NCI-H1048 (cell line): ENCODE results near the gene REPS2.

ENCODE experiments used
- DNase-seq: peaks from one replicate; lab custom pipeline; 2025; lab: John Stamatoyannopoulos, UW

REPS2 gene

GRCh38 chrX:17036171-17036961, 89.9 kb downstream of the REPS2 start:
- DNase-seq, result no peak

GRCh38 chrX:17038277-17038676, 91.8 kb downstream of the REPS2 start:
- no peak for DNase-seq

- no peak for DNase-seq
Measured at GRCh38 chrX:17038681-17039161, 92.3 kb downstream of the REPS2 start.

GRCh38 chrX:17039826-17040225, 93.4 kb downstream of the REPS2 start:
- DNase-seq, result no peak

- no peak for DNase-seq
Measured at GRCh38 chrX:17040711-17041110, 94.3 kb downstream of the REPS2 start.

GRCh38 chrX:17042037-17042436, 95.6 kb downstream of the REPS2 start:
- no peak for DNase-seq

- DNase-seq, result peak; percentile 65
Measured at GRCh38 chrX:17046478-17047097, 100.1 kb downstream of the REPS2 start.

- DNase-seq, result no peak
Measured at GRCh38 chrX:17047224-17047623, 100.8 kb downstream of the REPS2 start.

GRCh38 chrX:17052210-17052609, 105.8 kb downstream of the REPS2 start:
- no peak for DNase-seq

GRCh38 chrX:17052793-17053192, 106.3 kb downstream of the REPS2 start:
- no peak for DNase-seq

- no peak for DNase-seq
Measured at GRCh38 chrX:17053502-17053901, 107.0 kb downstream of the REPS2 start.

GRCh38 chrX:17056868-17057608, 110.6 kb downstream of the REPS2 start:
- DNase-seq, result no peak

- DNase-seq, result no peak
Measured at GRCh38 chrX:17062065-17062464, 115.6 kb downstream of the REPS2 start.

- DNase-seq, result no peak
Measured at GRCh38 chrX:17065100-17065499, 118.6 kb downstream of the REPS2 start.

GRCh38 chrX:17067534-17067933, 121.1 kb downstream of the REPS2 start:
- DNase-seq, result no peak

- no peak for DNase-seq
Measured at GRCh38 chrX:17072301-17072700, 125.8 kb downstream of the REPS2 start.

GRCh38 chrX:17072721-17073230, 126.3 kb downstream of the REPS2 start:
- DNase-seq, result no peak

GRCh38 chrX:17075004-17075403, 128.5 kb downstream of the REPS2 start:
- DNase-seq, result no peak

- DNase-seq, result no peak
Measured at GRCh38 chrX:17077361-17077760, 130.9 kb downstream of the REPS2 start.

- no peak for DNase-seq
Measured at GRCh38 chrX:17078031-17078720, 131.7 kb downstream of the REPS2 start.

GRCh38 chrX:17081511-17081910, 135.1 kb downstream of the REPS2 start:
- no peak for DNase-seq

- DNase-seq, result no peak
Measured at GRCh38 chrX:17081968-17082367, 135.5 kb downstream of the REPS2 start.
